GM19025 (cell line): ENCODE results near the gene PTPRN2.

Experiments
- ATAC-seq: cut with Tn5 transposase; IDR thresholded peaks from one replicate; pipeline ENCODE4 v1.9.1; 2021; ENCODE audit warnings: mild to moderate bottlenecking, low read depth, moderate library complexity; ENCODE audit not compliant: unreplicated experiment

PTPRN2 gene

GRCh38 chr7:157549612-157550299 lies 1037.9 kb downstream of the PTPRN2 start:
- ATAC-seq: no peak

- no peak for ATAC-seq
Observed at GRCh38 chr7:157548691-157549303, 1038.8 kb downstream of the PTPRN2 start.

- no peak for ATAC-seq
Observed at GRCh38 chr7:157547611-157548010, 1040.0 kb downstream of the PTPRN2 start.

- ATAC-seq: no peak
Observed at GRCh38 chr7:157547102-157547501, 1040.5 kb downstream of the PTPRN2 start.

GRCh38 chr7:157545681-157546060 lies 1042.0 kb downstream of the PTPRN2 start:
- no peak for ATAC-seq

GRCh38 chr7:157544980-157545680 lies 1042.5 kb downstream of the PTPRN2 start:
- no peak for ATAC-seq

- no peak for ATAC-seq
Observed at GRCh38 chr7:157544226-157544625, 1043.4 kb downstream of the PTPRN2 start.

GRCh38 chr7:157543791-157544190 lies 1043.8 kb downstream of the PTPRN2 start:
- no peak for ATAC-seq

GRCh38 chr7:157543276-157543675 lies 1044.3 kb downstream of the PTPRN2 start:
- ATAC-seq: no peak

- no peak for ATAC-seq
Observed at GRCh38 chr7:157542068-157543021, 1045.3 kb downstream of the PTPRN2 start.

GRCh38 chr7:157541295-157542067 lies 1046.1 kb downstream of the PTPRN2 start:
- ATAC-seq: no peak

GRCh38 chr7:157540606-157541294 lies 1046.9 kb downstream of the PTPRN2 start:
- ATAC-seq: no peak

GRCh38 chr7:157540020-157540419 lies 1047.6 kb downstream of the PTPRN2 start:
- ATAC-seq: no peak

- ATAC-seq: no peak
Observed at GRCh38 chr7:157539521-157539920, 1048.1 kb downstream of the PTPRN2 start.

GRCh38 chr7:157538735-157539134 lies 1048.9 kb downstream of the PTPRN2 start:
- no peak for ATAC-seq

- no peak for ATAC-seq
Observed at GRCh38 chr7:157538321-157538720, 1049.3 kb downstream of the PTPRN2 start.

GRCh38 chr7:157537056-157537455 lies 1050.6 kb downstream of the PTPRN2 start:
- no peak for ATAC-seq

GRCh38 chr7:157532068-157532467 lies 1055.6 kb downstream of the PTPRN2 start:
- ATAC-seq: no peak
